ENCODE measurements around the gene PAX2. TPM values are rescaled to one million over a fixed set of nuclear protein-coding genes. Genes with fewer than 3 reads are reported as not detected.

The PAX2 gene
- total and polyA plus RNA-seq, 2 donors: 0.09 to 0.43 TPM

GRCh38 chr10:100805543-100806355 is 60.4 kb downstream of the PAX2 start:
- H3K4me3 ChIP-seq (ENCODE audit: low read length in 2 of 2): no peak overlapping the region
- H3K9me3 ChIP-seq (ENCODE audit: control insufficient read depth in 2 of 2, insufficient read depth in 1 of 2, low read length in 1 of 2): no peaks in the 10 kb centered on the region
- H3K27ac ChIP-seq (ENCODE audit: low read depth in 1 of 2, low read length in 1 of 2): no peak overlapping the region
- H3K27me3 ChIP-seq (ENCODE audit: control insufficient read depth in 2 of 2, insufficient read depth in 1 of 2, low read length in 1 of 2): peaks cover 5 to 94% of the 10 kb centered on the region in 2 donors
- DNase-seq (ENCODE audit: low read depth in 6 of 9, low spot score in 9 of 9): no peak
- no peaks in the 10 kb centered on the region for H3K36me3 ChIP-seq (ENCODE audit: control insufficient read depth in 2 of 2, insufficient read depth in 2 of 2, low read length in 1 of 2)
- no peaks in the 10 kb centered on the region for H3K4me1 ChIP-seq (ENCODE audit: control insufficient read depth in 2 of 2, insufficient read depth in 2 of 2, low read length in 2 of 2)
- 78% methylated on average over 14 of the region's 14 CpGs for WGBS

GRCh38 chr10:100806356-100806645 is 60.9 kb downstream of the PAX2 start:
- Histone ChIP-seq H3K27ac (ENCODE audit: low read depth in 1 of 2, low read length in 1 of 2) (no peak overlapping the region), H3K4me1 (ENCODE audit: control insufficient read depth in 2 of 2, insufficient read depth in 2 of 2, low read length in 2 of 2) (no peaks in the 10 kb centered on the region), H3K27me3 (ENCODE audit: control insufficient read depth in 2 of 2, insufficient read depth in 1 of 2, low read length in 1 of 2) (peaks cover 5 to 94% of the 10 kb centered on the region in 2 donors), H3K36me3 (ENCODE audit: control insufficient read depth in 2 of 2, insufficient read depth in 2 of 2, low read length in 1 of 2) (no peaks in the 10 kb centered on the region), H3K9me3 (ENCODE audit: control insufficient read depth in 2 of 2, insufficient read depth in 1 of 2, low read length in 1 of 2) (no peaks in the 10 kb centered on the region), H3K4me3 (ENCODE audit: low read length in 2 of 2) (no peak overlapping the region)
- WGBS: 89% methylated on average over 8 of the region's 8 CpGs
- no peak for DNase-seq (ENCODE audit: low read depth in 6 of 9, low spot score in 9 of 9)

- DNase-seq (ENCODE audit: low read depth in 6 of 9, low spot score in 9 of 9): no peak
- Histone ChIP-seq H3K4me1 (ENCODE audit: control insufficient read depth in 2 of 2, insufficient read depth in 2 of 2, low read length in 2 of 2) (no peaks in the 10 kb centered on the region), H3K27ac (ENCODE audit: low read depth in 1 of 2, low read length in 1 of 2) (no peak overlapping the region), H3K36me3 (ENCODE audit: control insufficient read depth in 2 of 2, insufficient read depth in 2 of 2, low read length in 1 of 2) (no peaks in the 10 kb centered on the region), H3K9me3 (ENCODE audit: control insufficient read depth in 2 of 2, insufficient read depth in 1 of 2, low read length in 1 of 2) (no peaks in the 10 kb centered on the region), H3K27me3 (ENCODE audit: control insufficient read depth in 2 of 2, insufficient read depth in 1 of 2, low read length in 1 of 2) (peaks cover 7 to 94% of the 10 kb centered on the region in 2 donors), H3K4me3 (ENCODE audit: low read length in 2 of 2) (no peak overlapping the region)
- 66% methylated on average over 20 of the region's 20 CpGs for whole genome bisulfite sequencing
These were observed 62.0 kb downstream of the PAX2 start for GRCh38 chr10:100807241-100807951.

- no peak for DNase-seq (ENCODE audit: low read depth in 6 of 9, low spot score in 9 of 9)
- Histone ChIP-seq H3K27ac (ENCODE audit: low read depth in 1 of 2, low read length in 1 of 2) (no peak overlapping the region), H3K4me3 (ENCODE audit: low read length in 2 of 2) (no peak overlapping the region), H3K9me3 (ENCODE audit: control insufficient read depth in 2 of 2, insufficient read depth in 1 of 2, low read length in 1 of 2) (no peaks in the 10 kb centered on the region), H3K4me1 (ENCODE audit: control insufficient read depth in 2 of 2, insufficient read depth in 2 of 2, low read length in 2 of 2) (no peaks in the 10 kb centered on the region), H3K27me3 (ENCODE audit: control insufficient read depth in 2 of 2, insufficient read depth in 1 of 2, low read length in 1 of 2) (peaks cover 7 to 88% of the 10 kb centered on the region in 2 donors), H3K36me3 (ENCODE audit: control insufficient read depth in 2 of 2, insufficient read depth in 2 of 2, low read length in 1 of 2) (no peaks in the 10 kb centered on the region)
- 80% methylated on average over 10 of the region's 10 CpGs for whole genome bisulfite sequencing
These were observed 63.5 kb downstream of the PAX2 start for GRCh38 chr10:100808876-100809275.

- WGBS: 85% methylated on average over 14 of the region's 14 CpGs
- peaks cover 10 to 89% of the 10 kb centered on the region in 2 donors for H3K27me3 ChIP-seq (ENCODE audit: control insufficient read depth in 2 of 2, insufficient read depth in 1 of 2, low read length in 1 of 2)
These were observed 64.9 kb downstream of the PAX2 start for GRCh38 chr10:100810091-100810834.

GRCh38 chr10:100810835-100811116 is 65.4 kb downstream of the PAX2 start:
- H3K36me3 ChIP-seq (ENCODE audit: control insufficient read depth in 2 of 2, insufficient read depth in 2 of 2, low read length in 1 of 2): no peaks in the 10 kb centered on the region

More at GRCh38 chr10:100810091-100810834, 64.9 kb downstream of the PAX2 start:
- H3K36me3 ChIP-seq (ENCODE audit: control insufficient read depth in 2 of 2, insufficient read depth in 2 of 2, low read length in 1 of 2): no peaks in the 10 kb centered on the region
- no peak for DNase-seq (ENCODE audit: low read depth in 6 of 9, low spot score in 9 of 9)
- H3K4me1 ChIP-seq (ENCODE audit: control insufficient read depth in 2 of 2, insufficient read depth in 2 of 2, low read length in 2 of 2): no peaks in the 10 kb centered on the region
- no peaks in the 10 kb centered on the region for H3K9me3 ChIP-seq (ENCODE audit: control insufficient read depth in 2 of 2, insufficient read depth in 1 of 2, low read length in 1 of 2)
- no peak overlapping the region for H3K27ac ChIP-seq (ENCODE audit: low read depth in 1 of 2, low read length in 1 of 2)
- no peak overlapping the region for H3K4me3 ChIP-seq (ENCODE audit: low read length in 2 of 2)

GRCh38 chr10:100811261-100811660 is 65.9 kb downstream of the PAX2 start:
- 97% methylated on average over 1 of the region's 1 CpG for WGBS
- H3K9me3 ChIP-seq (ENCODE audit: control insufficient read depth in 2 of 2, insufficient read depth in 1 of 2, low read length in 1 of 2): no peaks in the 10 kb centered on the region
- no peaks in the 10 kb centered on the region for H3K36me3 ChIP-seq (ENCODE audit: control insufficient read depth in 2 of 2, insufficient read depth in 2 of 2, low read length in 1 of 2)
- no peak overlapping the region for H3K4me3 ChIP-seq (ENCODE audit: low read length in 2 of 2)
- peaks cover 15 to 89% of the 10 kb centered on the region in 2 donors for H3K27me3 ChIP-seq (ENCODE audit: control insufficient read depth in 2 of 2, insufficient read depth in 1 of 2, low read length in 1 of 2)
- DNase-seq (ENCODE audit: low read depth in 6 of 9, low spot score in 9 of 9): no peak
- no peak overlapping the region for H3K27ac ChIP-seq (ENCODE audit: low read depth in 1 of 2, low read length in 1 of 2)
- H3K4me1 ChIP-seq (ENCODE audit: control insufficient read depth in 2 of 2, insufficient read depth in 2 of 2, low read length in 2 of 2): no peaks in the 10 kb centered on the region

More at GRCh38 chr10:100810835-100811116, 65.4 kb downstream of the PAX2 start:
- no peaks in the 10 kb centered on the region for H3K4me1 ChIP-seq (ENCODE audit: control insufficient read depth in 2 of 2, insufficient read depth in 2 of 2, low read length in 2 of 2)
- no peak overlapping the region for H3K27ac ChIP-seq (ENCODE audit: low read depth in 1 of 2, low read length in 1 of 2)
- no peaks in the 10 kb centered on the region for H3K9me3 ChIP-seq (ENCODE audit: control insufficient read depth in 2 of 2, insufficient read depth in 1 of 2, low read length in 1 of 2)
- H3K27me3 ChIP-seq (ENCODE audit: control insufficient read depth in 2 of 2, insufficient read depth in 1 of 2, low read length in 1 of 2): peaks cover 15 to 89% of the 10 kb centered on the region in 2 donors
- no peak for DNase-seq (ENCODE audit: low read depth in 6 of 9, low spot score in 9 of 9)
- H3K4me3 ChIP-seq (ENCODE audit: low read length in 2 of 2): no peak overlapping the region
- 91% methylated on average over 7 of the region's 7 CpGs for WGBS

- Histone ChIP-seq H3K27me3 (ENCODE audit: control insufficient read depth in 2 of 2, insufficient read depth in 1 of 2, low read length in 1 of 2) (peaks cover 15 to 91% of the 10 kb centered on the region in 2 donors), H3K27ac (ENCODE audit: low read depth in 1 of 2, low read length in 1 of 2) (no peak overlapping the region), H3K9me3 (ENCODE audit: control insufficient read depth in 2 of 2, insufficient read depth in 1 of 2, low read length in 1 of 2) (no peaks in the 10 kb centered on the region), H3K4me3 (ENCODE audit: low read length in 2 of 2) (no peak overlapping the region), H3K36me3 (ENCODE audit: control insufficient read depth in 2 of 2, insufficient read depth in 2 of 2, low read length in 1 of 2) (no peaks in the 10 kb centered on the region), H3K4me1 (ENCODE audit: control insufficient read depth in 2 of 2, insufficient read depth in 2 of 2, low read length in 2 of 2) (no peaks in the 10 kb centered on the region)
- WGBS: 82% methylated on average over 16 of the region's 16 CpGs
- no peak for DNase-seq (ENCODE audit: low read depth in 6 of 9, low spot score in 9 of 9)
These were observed 66.7 kb downstream of the PAX2 start for GRCh38 chr10:100811752-100812750.
